ENCODE data around the gene GNA15. TPM values are rescaled to one million over a fixed set of nuclear protein-coding genes. Genes with fewer than 3 reads are reported as not detected.

The GNA15 gene
- total RNA-seq, 1 donor from 2014 or later, result 0.13 TPM

DNA sequence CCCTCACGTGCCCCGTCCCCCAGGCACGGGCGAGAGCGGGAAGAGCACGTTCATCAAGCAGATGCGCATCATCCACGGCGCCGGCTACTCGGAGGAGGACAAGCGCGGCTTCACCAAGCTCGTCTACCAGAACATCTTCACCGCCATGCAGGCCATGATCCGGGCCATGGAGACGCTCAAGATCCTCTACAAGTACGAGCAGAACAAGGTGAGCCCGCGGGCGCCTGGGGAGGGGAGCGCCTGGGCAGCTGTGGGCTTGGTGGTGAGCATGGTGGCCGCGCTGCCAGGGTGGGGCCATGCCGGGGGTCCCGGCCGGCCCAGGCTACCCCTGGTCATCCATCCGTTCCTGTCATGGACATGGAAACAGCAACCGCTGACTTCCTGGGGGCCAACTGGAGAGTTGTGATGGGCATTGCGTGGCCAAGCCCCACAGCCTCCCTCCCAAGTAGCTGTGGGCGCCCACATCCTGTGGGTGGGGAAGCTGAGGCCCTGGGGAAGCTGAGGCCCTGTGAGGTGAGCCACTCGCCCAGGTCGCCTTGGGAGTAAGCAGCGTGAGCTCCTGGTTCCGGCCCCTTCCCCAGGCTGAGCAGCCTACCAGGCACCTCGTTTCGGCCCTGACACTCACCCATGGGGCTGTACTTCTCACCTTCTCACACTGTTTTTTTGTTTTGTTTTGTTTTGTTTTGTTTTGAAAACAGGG lies 25.6 kb upstream of the GNA15 start:
- H3K27me3 Mint-ChIP-seq (ENCODE audit: low read depth), result no peaks in the 10 kb centered on the region
- TF ChIP-seq CTCF (IDR thresholded peaks at IDR 0.05; ENCODE audit: unreplicated experiment), result no peak
- no peaks in the 10 kb centered on the region for H3K9me3 Mint-ChIP-seq
- H3K36me3 Mint-ChIP-seq, result peaks cover 5% of the 10 kb centered on the region
- H3K4me3 Mint-ChIP-seq, result no peak overlapping the region
- H3K27ac Mint-ChIP-seq, result no peak overlapping the region
- DNase-seq (ENCODE audit: low spot score in 2 of 2, unreplicated experiment in 2 of 2), result no peak
- H3K4me1 Mint-ChIP-seq, result no peaks in the 10 kb centered on the region

- Mint-ChIP-seq H3K4me3 (no peak overlapping the region), H3K4me1 (no peaks in the 10 kb centered on the region), H3K27me3 (ENCODE audit: low read depth) (no peaks in the 10 kb centered on the region), H3K9me3 (no peaks in the 10 kb centered on the region), H3K36me3 (peaks cover 5% of the 10 kb centered on the region), H3K27ac (no peak overlapping the region)
- DNase-seq (ENCODE audit: low spot score in 2 of 2, unreplicated experiment in 2 of 2), result no peak
- TF ChIP-seq CTCF (IDR thresholded peaks at IDR 0.05; ENCODE audit: unreplicated experiment), result no peak
Measured at GRCh38 chr19:3111586-3112247, 24.1 kb upstream of the GNA15 start.

DNA sequence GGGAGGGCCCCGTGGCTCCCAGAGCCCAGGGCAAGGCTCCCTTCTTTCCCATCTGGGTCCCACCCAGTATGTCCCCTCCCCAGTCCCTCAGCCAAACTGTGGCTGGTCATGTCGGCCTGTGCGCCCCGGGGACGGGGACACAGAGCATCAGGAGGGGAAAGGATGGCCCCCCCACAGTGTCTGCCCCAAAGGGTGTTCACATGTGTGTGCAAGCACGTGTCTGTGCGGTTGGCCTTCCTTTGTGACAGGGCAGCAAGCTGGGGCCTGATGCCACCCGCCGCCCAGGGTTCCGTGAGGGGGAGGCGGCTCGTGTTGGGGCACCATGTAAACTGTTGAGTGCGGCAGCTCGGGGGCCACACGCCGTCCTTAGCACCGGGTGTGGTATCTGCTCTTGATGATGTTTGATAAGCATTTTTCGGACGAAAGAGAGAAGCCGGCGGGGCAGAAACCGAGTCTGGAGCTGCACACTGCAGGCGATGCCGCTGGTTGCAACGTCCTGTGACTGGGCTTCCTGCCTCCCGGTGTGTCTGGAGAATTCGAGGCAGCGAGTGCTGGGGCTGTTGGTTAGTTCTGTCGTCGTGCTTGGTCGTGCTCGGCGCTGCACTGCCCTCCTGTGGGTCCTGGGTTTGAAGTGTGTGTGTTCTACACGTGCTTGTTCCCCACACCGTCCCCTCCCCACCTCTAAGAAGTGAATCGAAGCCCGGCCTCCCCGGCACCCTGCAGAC lies 23.3 kb upstream of the GNA15 start:
- Mint-ChIP-seq H3K4me1 (no peaks in the 10 kb centered on the region), H3K27ac (no peak overlapping the region), H3K4me3 (no peak overlapping the region)

DNA sequence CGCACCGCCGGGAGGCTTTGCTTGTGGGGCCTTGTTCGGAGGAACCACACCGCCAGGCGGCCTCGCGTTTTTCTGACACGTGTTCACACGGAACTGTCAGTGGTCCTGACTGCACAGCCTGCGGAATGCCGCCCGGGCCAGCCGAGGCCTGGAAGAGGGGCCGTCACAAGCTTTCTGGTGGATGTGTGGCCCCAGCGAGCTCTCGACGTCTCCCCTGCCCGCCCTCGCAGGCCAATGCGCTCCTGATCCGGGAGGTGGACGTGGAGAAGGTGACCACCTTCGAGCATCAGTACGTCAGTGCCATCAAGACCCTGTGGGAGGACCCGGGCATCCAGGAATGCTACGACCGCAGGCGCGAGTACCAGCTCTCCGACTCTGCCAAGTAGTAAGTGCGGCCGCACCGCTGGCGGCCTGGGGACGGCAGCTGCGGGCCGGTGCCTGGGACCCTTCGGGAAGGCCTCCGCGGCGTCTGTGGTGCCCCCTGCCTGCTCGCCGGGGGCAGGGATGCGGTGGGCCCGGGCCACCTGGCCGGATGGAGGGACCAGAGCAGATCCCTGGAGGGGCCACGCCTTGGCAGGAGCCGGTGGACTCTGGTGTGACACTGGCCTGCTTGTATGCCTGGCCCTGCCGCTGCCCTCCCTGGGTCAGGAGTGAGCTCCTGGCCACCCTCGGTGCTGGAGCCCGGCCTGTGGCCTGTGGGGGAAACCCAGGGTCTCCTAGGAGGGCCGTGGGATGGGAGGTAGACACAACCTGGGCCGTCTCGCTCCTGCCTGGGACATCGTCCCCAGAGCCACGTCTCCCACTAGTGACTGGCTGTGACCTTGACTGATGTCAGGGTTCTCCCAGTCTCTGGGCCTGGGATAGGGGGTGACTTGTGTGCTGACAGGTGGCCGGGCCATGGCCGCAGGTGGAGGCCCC lies 22.5 kb upstream of the GNA15 start:
- peaks cover 5% of the 10 kb centered on the region for H3K36me3 Mint-ChIP-seq
- H3K4me1 Mint-ChIP-seq, result no peaks in the 10 kb centered on the region
- no peaks in the 10 kb centered on the region for H3K9me3 Mint-ChIP-seq
- no peak overlapping the region for H3K4me3 Mint-ChIP-seq
- H3K27ac Mint-ChIP-seq, result no peak overlapping the region
- no peak for TF ChIP-seq CTCF (IDR thresholded peaks at IDR 0.05; ENCODE audit: unreplicated experiment)
- H3K27me3 Mint-ChIP-seq (ENCODE audit: low read depth), result no peaks in the 10 kb centered on the region
- no peak for DNase-seq (ENCODE audit: low spot score in 2 of 2, unreplicated experiment in 2 of 2)

More for the DNA sequence above, 23.3 kb upstream of the GNA15 start:
- H3K36me3 Mint-ChIP-seq, result peaks cover 5% of the 10 kb centered on the region
- no peak for DNase-seq (ENCODE audit: low spot score in 2 of 2, unreplicated experiment in 2 of 2)
- H3K27me3 Mint-ChIP-seq (ENCODE audit: low read depth), result no peaks in the 10 kb centered on the region
- TF ChIP-seq CTCF (IDR thresholded peaks at IDR 0.05; ENCODE audit: unreplicated experiment), result no peak
- no peaks in the 10 kb centered on the region for H3K9me3 Mint-ChIP-seq

DNA sequence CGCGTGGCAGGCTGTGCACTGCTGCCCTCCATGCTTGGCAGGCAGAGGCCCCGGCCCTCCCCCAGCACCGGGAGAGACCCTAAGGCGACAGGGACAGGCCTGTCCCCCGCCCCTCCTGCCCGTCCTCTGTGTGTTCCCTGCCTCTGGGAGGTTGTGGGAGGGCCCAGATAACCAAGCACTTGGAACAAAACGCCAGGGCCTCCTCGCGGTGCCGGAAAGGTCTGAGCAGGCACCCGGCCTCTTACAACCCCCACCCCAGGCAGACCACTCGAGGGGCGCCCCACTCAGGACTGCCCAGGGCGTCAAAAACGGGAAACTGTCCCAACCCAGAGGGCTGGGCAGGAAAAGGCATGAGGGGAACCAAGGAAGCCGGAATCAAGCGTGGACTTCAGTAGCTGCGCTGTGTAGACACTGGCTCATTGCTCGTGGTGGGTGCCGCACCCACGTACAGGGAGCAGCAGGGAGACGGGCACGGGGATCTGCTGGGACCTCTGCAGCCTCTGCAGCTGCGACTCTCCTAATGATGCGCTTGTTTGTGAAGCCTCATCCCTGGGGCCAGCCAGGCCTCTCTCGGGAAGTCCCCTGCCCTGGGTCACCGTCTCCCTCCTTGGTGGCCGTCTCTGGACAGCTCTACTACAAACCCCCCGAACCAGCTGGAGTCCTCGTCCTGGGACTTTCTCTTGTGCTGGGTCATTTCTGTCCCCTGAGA lies 21.7 kb upstream of the GNA15 start:
- no peak for DNase-seq (ENCODE audit: low spot score in 2 of 2, unreplicated experiment in 2 of 2)
- peaks cover 5% of the 10 kb centered on the region for H3K36me3 Mint-ChIP-seq
- H3K27ac Mint-ChIP-seq, result no peak overlapping the region
- no peaks in the 10 kb centered on the region for H3K27me3 Mint-ChIP-seq (ENCODE audit: low read depth)
- no peak for TF ChIP-seq CTCF (IDR thresholded peaks at IDR 0.05; ENCODE audit: unreplicated experiment)
- no peak overlapping the region for H3K4me3 Mint-ChIP-seq
- no peaks in the 10 kb centered on the region for H3K9me3 Mint-ChIP-seq
- H3K4me1 Mint-ChIP-seq, result no peaks in the 10 kb centered on the region
